K562 (cell line): ENCODE measurements around the gene DNAJB13. TPM values are rescaled to one million over a fixed set of nuclear protein-coding genes. Genes with fewer than 3 reads are reported as not detected.

Experiments used
- AFF1 ChIP-seq, 2 experiments: fragments of 450-650 bp; IDR thresholded peaks; 2 replicates each; pipeline ENCODE4 v1.6.1; 2018; ENCODE audit warnings: mild to moderate bottlenecking in 2 of 2, low read depth in 1 of 2; ENCODE audit not compliant: partially characterized antibody in 2 of 2
- AFF4 ChIP-seq: sonication (generic); formaldehyde crosslinking; IDR thresholded peaks from 2 replicates; pipeline ENCODE4 v1.8.0; 2023; ENCODE audit warnings: mild to moderate bottlenecking, missing genetic modification reagents
- ATF1 ChIP-seq, 2 experiments: fragments of 450-650 bp in 1 of 2; IDR thresholded peaks; 2 replicates each; pipeline ENCODE4 v1.6.1; 2016; ENCODE audit warnings: missing compliant biosample characterization in 1 of 2, missing genetic modification characterization in 1 of 2
- BCOR ChIP-seq: fragments of 450-650 bp; IDR thresholded peaks from 2 replicates; pipeline ENCODE4 v1.6.1; 2016
- CC2D1A ChIP-seq: fragments of 450-650 bp; IDR thresholded peaks from 2 replicates; pipeline ENCODE4 v1.6.1; 2017; ENCODE audit warnings: mild to moderate bottlenecking
- CREB1 ChIP-seq, 2 experiments: sonication (generic) in 1 of 2; formaldehyde crosslinking in 1 of 2; IDR thresholded peaks; 2 replicates each; pipeline versions ENCODE4 v1.6.1 to v1.8.0; 2012 to 2022; ENCODE audit warnings: inconsistent platforms in 1 of 2, mild to moderate bottlenecking in 1 of 2, missing genetic modification reagents in 1 of 2, moderate library complexity in 1 of 2
- CTCF ChIP-seq, 3 experiments: IDR thresholded peaks in 2 of 3; conservative IDR thresholded peaks in 1 of 3; 2 replicates each; pipeline ENCODE4 v1.5.1; 2011 to 2012; ENCODE audit warnings: low read length in 3 of 3, mild to moderate bottlenecking in 3 of 3, control low read depth in 2 of 3, improper control_type of control experiment in 1 of 3, inconsistent platforms in 1 of 3, low read depth in 1 of 3, mixed read lengths in 1 of 3, moderate library complexity in 1 of 3; ENCODE audit not compliant: insufficient read depth in 2 of 3
- FOSL1 ChIP-seq: fragments of 200-800 bp; sonication (Bioruptor generic); conservative IDR thresholded peaks from 2 replicates; pipeline ENCODE4 v1.6.1; 2016; ENCODE audit warnings: missing genetic modification characterization, missing compliant biosample characterization
- ILF3 ChIP-seq: fragments of 450-650 bp; IDR thresholded peaks from 2 replicates; pipeline ENCODE4 v1.6.1; 2018; ENCODE audit warnings: antibody characterized with exemption, mild to moderate bottlenecking, moderate library complexity, borderline replicate concordance
- MIER1 ChIP-seq: fragments of 450-650 bp; IDR thresholded peaks from 2 replicates; pipeline ENCODE4 v1.6.1; 2016; ENCODE audit warnings: antibody characterized with exemption, mild to moderate bottlenecking, low read depth
- NEUROD1 ChIP-seq: fragments of 150-350 bp; IDR thresholded peaks from 2 replicates; pipeline ENCODE4 v1.6.1; 2014; ENCODE audit warnings: borderline replicate concordance, low read length, low read depth; ENCODE audit not compliant: partially characterized antibody
- RBBP5 ChIP-seq: fragments of 200-600 bp; sonication (generic); IDR thresholded peaks from 2 replicates; pipeline ENCODE4 v1.6.1; 2012; ENCODE audit warnings: borderline replicate concordance, mild to moderate bottlenecking, low read length, control low read depth, inconsistent platforms; ENCODE audit not compliant: insufficient read depth, poor library complexity, severe bottlenecking
- SAP30 ChIP-seq: fragments of 200-600 bp; sonication (generic); IDR thresholded peaks from 2 replicates; pipeline ENCODE4 v1.6.1; 2012; ENCODE audit warnings: borderline replicate concordance, low read depth, mild to moderate bottlenecking, moderate library complexity, low read length, control low read depth, inconsistent platforms; ENCODE audit not compliant: insufficient read depth, poor library complexity, severe bottlenecking
- SUPT5H ChIP-seq: fragments of 450-650 bp; IDR thresholded peaks from 2 replicates; pipeline ENCODE4 v1.6.1; 2016
- ZNF507 ChIP-seq: conservative IDR thresholded peaks from 2 replicates; pipeline ENCODE4 v1.6.1; 2017; ENCODE audit warnings: missing genetic modification characterization, missing compliant biosample characterization
- ZNF586 ChIP-seq: fragments of 450-650 bp; formaldehyde crosslinking; conservative IDR thresholded peaks from 2 replicates; pipeline ENCODE4 v1.4.0; 2020; ENCODE audit warnings: mild to moderate bottlenecking, moderate library complexity
- polyA plus RNA-seq, 8 experiments: library from polyadenylated mRNA; depleted of rRNA in 4 of 8; stranded (reverse) in 5 of 8; unstranded in 3 of 8; fragments of >200 nt; fragmentation: Nextera tagmentation in 2 of 8; fragmentation: Illumina TruSeq in 1 of 8; extraction: Ambion mirVana in 2 of 8; extraction: Trizol in 1 of 8; gene quantifications; 2 replicates each; pipeline versions ENCODE4 v1.2.1 to v1.2.3, GENCODE V29; 2011 to 2014; ENCODE audit warnings: inconsistent platforms in 1 of 8, missing spikeins in 1 of 8
- total RNA-seq, 7 experiments: library from RNA; depleted of rRNA in 6 of 7; stranded (reverse); fragments of >200 nt in 6 of 7; fragmentation: Illumina TruSeq in 2 of 7; extraction: Trizol in 2 of 7; gene quantifications; 2 replicates each; pipeline versions ENCODE4 v1.2.1 to v1.2.3, GENCODE V29; 2011 to 2021; ENCODE audit warnings: low replicate concordance in 1 of 7

DNAJB13 gene
- total and polyA plus RNA-seq, 9 of the 15 experiments (the other 6 are each of a cell fraction or from before 2014, with no cell fraction given): 0.14 TPM; not detected in 8

DNA sequence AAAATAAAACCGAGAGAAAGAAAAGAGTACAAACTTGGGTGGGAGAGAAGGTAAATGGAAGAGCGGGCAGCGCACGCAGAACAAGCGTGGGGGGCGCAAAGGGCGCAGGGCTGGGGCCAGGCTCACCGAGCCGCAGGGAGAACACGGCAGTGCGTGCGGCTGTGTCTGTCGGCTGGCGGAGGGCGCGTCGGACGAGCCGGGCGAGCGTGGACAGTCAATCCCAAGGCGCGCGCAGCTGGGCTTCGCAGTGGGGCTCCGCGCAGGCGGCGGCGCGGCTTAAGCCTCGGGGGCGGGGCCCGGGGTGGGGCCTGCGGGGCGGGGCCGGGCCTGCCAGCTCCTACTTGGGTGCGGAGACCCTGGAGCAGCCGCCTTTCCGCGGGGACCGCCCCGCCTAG is 31.8 kb downstream of the DNAJB13 start, which contains the start of gene UCP2 (continued):
- TF ChIP-seq ATF1 (CRISPR knock-in tag; IDR thresholded peaks at IDR 0.05) (no peak), ATF1 (tag; IDR thresholded peaks at IDR 0.05) (no peak), ZNF507 (tag) (no peak), CTCF (IDR thresholded peaks at IDR 0.05 in 2 of 3, conservative IDR thresholded peaks at IDR 0.05 in 1 of 3; ENCODE audit: insufficient read depth in 2 of 3, low read depth in 1 of 3, low read length in 3 of 3) (no peak), FOSL1 (tag) (no peak), BCOR (peak; percentile 7; the same call in 1 of the 2 replicates), MIER1 (no peak), CC2D1A (no peak), ILF3 (no peak), AFF4 (CRISPR knock-in tag) (peak; percentile 43; the same call in 1 of the 2 replicates), AFF1 (IDR thresholded peaks at IDR 0.05; ENCODE audit: low read depth in 1 of 2, partially characterized antibody in 2 of 2) (no peak), NEUROD1 (no peak), CREB1 (IDR thresholded peaks at IDR 0.05) (no peak), CREB1 (CRISPR knock-in tag; IDR thresholded peaks at IDR 0.05) (no peak), RBBP5 (peak; percentile 29), SAP30 (peak; percentile 11), ZNF586 (CRISPR knock-in tag) (no peak), SUPT5H (0 out of 2 replicates have a peak, but pooled peaks have one; percentile 74)
